K562 (cell line): ENCODE results near the gene IGFALS.

Experiments used
- EP300 ChIP-seq: IDR thresholded peaks from 2 replicates; pipeline ENCODE4 v1.6.1; 2012; ENCODE audit warnings: low read length, improper control_type of control experiment
- ZNF644 ChIP-seq: fragments of 200-800 bp; sonication (Bioruptor generic); IDR thresholded peaks from 2 replicates; pipeline ENCODE4 v1.6.1; 2016; ENCODE audit warnings: low read depth, missing genetic modification characterization, missing compliant biosample characterization

GRCh38 chr16:1809281-1809801 is 15.8 kb upstream of the IGFALS start:
- TF ChIP-seq ZNF644 (tag) (no peak), EP300 (no peak)
